ENCODE results near the gene ZNF879. TPM values are rescaled to one million over a fixed set of nuclear protein-coding genes. Genes with fewer than 3 reads are reported as not detected.

The ZNF879 gene
- total RNA-seq, 4 donors from 2014 or later, result 6.6 to 18.3 (median 7.8) TPM

GRCh38 chr5:179060116-179061008 is 36.8 kb downstream of the ZNF879 start, which contains the start of gene ZNF354C:
ZNF354C (plus strand) TSS chr5:179060373; CDS start chr5:179062069, 1,696 bp downstream.
- H3K27ac ChIP-seq, result peak within 1 kb of the TSS; percentile 34 to 80 (median 75)
- peaks cover 0 to 5% of the 10 kb centered on the region in 2 donors for H3K36me3 ChIP-seq
- no peaks in the 10 kb centered on the region for H3K27me3 ChIP-seq
- no peaks in the 10 kb centered on the region for H3K9me3 ChIP-seq
- intact Hi-C loops (cut with DNase I), result no loop called here
- TF ChIP-seq CTCF (IDR thresholded peaks at IDR 0.05), result no peak
- peak in 1 of 2 donors; percentile 70 for TF ChIP-seq POLR2A (IDR thresholded peaks at IDR 0.05)
- peaks cover 6 to 7% of the 10 kb centered on the region in 2 donors for H3K4me1 ChIP-seq
- 4 to 6% methylated on average over 42 to 69 of the region's 81 CpGs for WGBS, 2 donors
- peak; percentile 82 to 87 for DNase-seq
- H3K4me3 ChIP-seq (replicated peaks in 1 of 3), result peak within 1 kb of the TSS; percentile 66 to 88 (median 72)

- DNase-seq, result no peak
- intact Hi-C loops (cut with DNase I), result no loop called here
- Histone ChIP-seq H3K9me3 (no peaks in the 10 kb centered on the region), H3K4me3 (replicated peaks in 1 of 3) (peak overlapping the region; percentile 66 to 88 (median 72)), H3K27me3 (no peaks in the 10 kb centered on the region), H3K36me3 (peaks cover 3 to 12% of the 10 kb centered on the region in 2 donors), H3K27ac (no peak overlapping the region), H3K4me1 (peaks cover 6 to 7% of the 10 kb centered on the region in 2 donors)
- TF ChIP-seq POLR2A (IDR thresholded peaks at IDR 0.05) (no peak), CTCF (IDR thresholded peaks at IDR 0.05) (no peak)
- WGBS, 2 donors, result 73 to 78% methylated on average over 14 to 18 of the region's 19 CpGs
These were observed 37.4 kb downstream of the ZNF879 start for GRCh38 chr5:179061025-179061424.

- TF ChIP-seq CTCF (IDR thresholded peaks at IDR 0.05), result no peak
- TF ChIP-seq POLR2A (IDR thresholded peaks at IDR 0.05), result no peak
- no peak for DNase-seq
- Histone ChIP-seq H3K27me3 (no peaks in the 10 kb centered on the region), H3K4me1 (peaks cover 6 to 7% of the 10 kb centered on the region in 2 donors), H3K9me3 (no peaks in the 10 kb centered on the region), H3K36me3 (peaks cover 23 to 32% of the 10 kb centered on the region in 2 donors), H3K4me3 (replicated peaks in 1 of 3) (no peak overlapping the region), H3K27ac (no peak overlapping the region)
- whole genome bisulfite sequencing, 2 donors, result 96 to 98% methylated on average over 6 of the region's 6 CpGs
- intact Hi-C loops (cut with DNase I), result no loop called here
These were observed 42.1 kb downstream of the ZNF879 start for GRCh38 chr5:179065703-179066102.

GRCh38 chr5:179079165-179079987 is 55.8 kb downstream of the ZNF879 start:
- intact Hi-C loops (cut with DNase I), result loop anchor here (10.0 kb wide), 1 partner anchor 365 kb away; no protein-coding TSS in a partner anchor
- H3K36me3 ChIP-seq, result peaks cover 41 to 45% of the 10 kb centered on the region in 2 donors
- no peak overlapping the region for H3K4me3 ChIP-seq (replicated peaks in 1 of 3)
- H3K27ac ChIP-seq, result no peak overlapping the region
- TF ChIP-seq CTCF (IDR thresholded peaks at IDR 0.05), result no peak
- no peak for TF ChIP-seq POLR2A (IDR thresholded peaks at IDR 0.05)
- H3K27me3 ChIP-seq, result no peaks in the 10 kb centered on the region
- no peaks in the 10 kb centered on the region for H3K9me3 ChIP-seq
- 95 to 98% methylated on average over 11 of the region's 11 CpGs for WGBS, 2 donors
- H3K4me1 ChIP-seq, result no peaks in the 10 kb centered on the region
- DNase-seq, result no peak

All from thyroid gland (tissue), 4 donors.